Activated naive CD8-positive, alpha-beta T cell treated with anti-CD3 and anti-CD28 coated beads, Interleukin-2, amount 10 ng/mL, durations not matched to agents 7 days and 5 days (primary cell): ENCODE data around the gene CYB5R3. TPM values are rescaled to one million over a fixed set of nuclear protein-coding genes. Genes with fewer than 3 reads are reported as not detected.
"Not testable (repeated sequence)": the region's sequence is repeated elsewhere in the genome, so short reads cannot be mapped to it uniquely, and the experiment has no call there.

ENCODE experiments used
- ATAC-seq: fragments of 150-1000 bp; cut with Tn5 transposase; one replicate; pipeline ENCODE4 v1.10.0; 2021; ENCODE audit warnings: low read depth, moderate library complexity
- POLR2A ChIA-PET: fragments of 350-600 bp; sonication (Branson Sonifier 250); formaldehyde crosslinking; loops from one replicate; lab custom pipeline; 2021; ENCODE audit warnings: antibody characterized with exemption; lab: Charles Lee
- DNase-seq: peaks from one replicate; pipeline ENCODE4 v3.0.0; 2021
- H3K27ac Mint-ChIP-seq: one replicate; pipeline ENCODE4 v1.8.0; 2022; ENCODE audit warnings: mild to moderate bottlenecking, mixed read lengths
- H3K27me3 Mint-ChIP-seq: one replicate; pipeline ENCODE4 v1.8.0; 2022; ENCODE audit warnings: mild to moderate bottlenecking, moderate library complexity, mixed read lengths
- H3K36me3 Mint-ChIP-seq: one replicate; pipeline ENCODE4 v1.8.0; 2021; ENCODE audit warnings: mild to moderate bottlenecking, mixed read lengths
- H3K4me1 Mint-ChIP-seq: one replicate; pipeline ENCODE4 v1.8.0; 2021; ENCODE audit warnings: mixed read lengths
- H3K4me3 Mint-ChIP-seq: one replicate; pipeline ENCODE4 v1.8.0; 2022; ENCODE audit warnings: mild to moderate bottlenecking, moderate library complexity, mixed read lengths
- H3K9me3 Mint-ChIP-seq: one replicate; pipeline ENCODE4 v1.8.0; 2021; ENCODE audit warnings: mixed read lengths
- total RNA-seq, 2 experiments: library from RNA; stranded (reverse); gene quantifications; one replicate each; pipeline ENCODE4 v1.2.3, GENCODE V29; 2021

Gene CYB5R3
- total RNA-seq, 2 experiments from 2014 or later: 61.3 to 65.4 TPM

DNA sequence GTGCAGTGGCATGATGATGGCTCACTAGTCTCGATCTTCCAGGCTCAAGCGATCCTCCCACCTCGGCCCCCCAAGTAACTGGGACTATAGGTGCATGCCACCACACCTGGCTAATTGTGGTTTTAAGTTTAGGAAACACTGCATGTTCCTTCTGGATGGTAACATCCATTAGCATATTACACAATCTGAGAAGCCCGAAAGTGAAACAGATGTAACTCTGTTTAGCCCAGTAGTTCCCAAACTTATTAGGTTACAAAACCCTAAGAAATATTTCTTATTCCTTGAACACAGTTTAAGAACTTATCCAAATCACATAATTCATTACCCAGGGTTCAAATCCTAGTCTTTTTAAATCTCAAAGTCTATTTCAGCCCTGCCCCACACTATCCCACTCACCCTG lies 62.8 kb downstream of the CYB5R3 start:
- POLR2A ChIA-PET: no interaction called here
- ATAC-seq: no peak
- peaks cover 10% of the 10 kb centered on the region for H3K4me1 Mint-ChIP-seq
- H3K9me3 Mint-ChIP-seq: no peaks in the 10 kb centered on the region
- DNase-seq: no peak
- H3K36me3 Mint-ChIP-seq: peaks cover 23% of the 10 kb centered on the region
- H3K27me3 Mint-ChIP-seq: no peaks in the 10 kb centered on the region
- no peak overlapping the region for H3K27ac Mint-ChIP-seq
- H3K4me3 Mint-ChIP-seq: no peak overlapping the region

DNA sequence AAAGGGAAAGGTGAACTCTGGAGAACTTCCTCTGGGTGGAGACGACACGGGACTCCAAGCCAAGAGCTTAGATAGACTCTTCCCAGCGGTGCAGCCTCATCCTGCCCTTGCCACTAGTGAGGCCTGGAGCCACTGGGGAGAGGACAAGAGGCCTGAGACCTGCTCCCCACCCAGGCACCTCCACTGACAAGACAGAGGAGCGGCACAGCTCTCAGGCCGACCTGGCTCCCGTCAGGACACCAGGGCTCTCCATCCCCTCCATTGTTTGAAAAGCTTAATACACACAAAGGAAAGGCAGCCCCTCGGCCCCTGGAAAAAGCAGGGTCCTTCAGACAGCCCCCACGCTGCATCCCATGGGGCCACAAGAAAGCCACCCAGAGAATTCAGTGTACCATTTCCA lies 64.1 kb downstream of the CYB5R3 start:
- POLR2A ChIA-PET: interaction anchor here (1.9 kb wide), 1 partner anchor 29 kb away, joined by 9 read pairs; the partner anchor contains the start of gene POLDIP3
- Mint-ChIP-seq H3K36me3 (peaks cover 23% of the 10 kb centered on the region), H3K9me3 (no peaks in the 10 kb centered on the region), H3K27ac (no peak overlapping the region), H3K27me3 (no peaks in the 10 kb centered on the region), H3K4me3 (no peak overlapping the region), H3K4me1 (peaks cover 16% of the 10 kb centered on the region)
- no peak for DNase-seq
- no peak for ATAC-seq

DNA sequence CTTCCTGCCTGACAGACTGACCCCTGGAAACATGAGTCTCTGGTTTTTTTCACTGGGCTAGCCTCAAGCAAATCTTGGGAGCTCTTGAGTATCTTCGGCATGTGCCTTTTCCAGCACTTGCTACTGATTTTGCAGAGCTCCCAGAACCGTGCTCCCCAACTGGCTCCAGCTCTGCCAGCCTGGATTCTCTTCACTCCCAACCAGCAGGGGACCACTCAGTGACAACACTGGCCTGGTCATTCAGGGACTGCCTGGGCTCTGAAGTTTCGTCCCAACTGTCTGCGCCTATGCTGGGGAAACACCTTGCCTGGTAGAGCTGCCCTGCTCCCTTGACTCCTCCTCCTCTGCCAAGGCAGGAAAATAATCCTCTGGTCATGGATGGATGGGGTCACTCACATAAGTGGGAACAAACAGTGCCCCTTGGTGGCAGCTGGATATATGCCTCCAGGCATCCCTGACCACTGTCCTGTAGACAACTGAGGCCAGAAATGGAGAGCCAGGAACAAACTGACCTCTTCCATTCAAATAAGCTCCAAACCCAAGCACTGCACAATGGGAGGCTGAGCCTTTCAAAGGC lies 64.7 kb downstream of the CYB5R3 start:
- POLR2A ChIA-PET: interaction anchor here (1.9 kb wide), 1 partner anchor 30 kb away, joined by 9 read pairs; the partner anchor contains the start of gene POLDIP3

DNA sequence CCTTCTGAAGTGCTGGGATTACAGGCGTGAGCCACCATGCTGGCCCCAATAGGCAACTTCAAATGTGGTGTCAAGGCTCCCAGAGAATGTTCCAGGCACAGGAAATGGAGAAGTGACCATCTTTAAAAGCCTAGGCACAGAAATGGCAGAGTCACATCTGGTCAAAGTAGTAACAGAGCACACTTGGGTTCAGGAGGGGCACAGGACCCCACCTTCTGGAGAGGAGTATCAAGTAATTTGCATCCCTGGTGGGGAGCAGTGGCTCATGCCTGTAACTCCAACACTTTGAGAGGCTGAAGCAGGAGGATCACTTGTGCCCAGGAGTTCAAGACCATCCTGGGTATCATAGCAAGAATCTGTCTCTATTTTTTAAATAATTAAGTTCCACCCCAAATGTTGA lies 66.2 kb downstream of the CYB5R3 start:
- H3K36me3 Mint-ChIP-seq: peaks cover 19% of the 10 kb centered on the region
- peaks cover 18% of the 10 kb centered on the region for H3K4me1 Mint-ChIP-seq
- POLR2A ChIA-PET: interaction anchor here (0.6 to 2.8 kb wide), 2 partner anchors 32 to 62 kb away, joined by 3 to 34 read pairs; partner anchors contain the start of gene POLDIP3
- DNase-seq: no peak
- H3K4me3 Mint-ChIP-seq: no peak overlapping the region
- H3K27me3 Mint-ChIP-seq: no peaks in the 10 kb centered on the region
- H3K27ac Mint-ChIP-seq: peak overlapping the region; percentile 16
- H3K9me3 Mint-ChIP-seq: no peaks in the 10 kb centered on the region
- ATAC-seq: no peak

More for the DNA sequence above, 64.7 kb downstream of the CYB5R3 start:
- Mint-ChIP-seq H3K9me3 (no peaks in the 10 kb centered on the region), H3K27me3 (no peaks in the 10 kb centered on the region), H3K36me3 (peaks cover 20% of the 10 kb centered on the region), H3K4me3 (no peak overlapping the region), H3K4me1 (peaks cover 18% of the 10 kb centered on the region), H3K27ac (no peak overlapping the region)
- no peak for ATAC-seq
- DNase-seq: no peak

DNA sequence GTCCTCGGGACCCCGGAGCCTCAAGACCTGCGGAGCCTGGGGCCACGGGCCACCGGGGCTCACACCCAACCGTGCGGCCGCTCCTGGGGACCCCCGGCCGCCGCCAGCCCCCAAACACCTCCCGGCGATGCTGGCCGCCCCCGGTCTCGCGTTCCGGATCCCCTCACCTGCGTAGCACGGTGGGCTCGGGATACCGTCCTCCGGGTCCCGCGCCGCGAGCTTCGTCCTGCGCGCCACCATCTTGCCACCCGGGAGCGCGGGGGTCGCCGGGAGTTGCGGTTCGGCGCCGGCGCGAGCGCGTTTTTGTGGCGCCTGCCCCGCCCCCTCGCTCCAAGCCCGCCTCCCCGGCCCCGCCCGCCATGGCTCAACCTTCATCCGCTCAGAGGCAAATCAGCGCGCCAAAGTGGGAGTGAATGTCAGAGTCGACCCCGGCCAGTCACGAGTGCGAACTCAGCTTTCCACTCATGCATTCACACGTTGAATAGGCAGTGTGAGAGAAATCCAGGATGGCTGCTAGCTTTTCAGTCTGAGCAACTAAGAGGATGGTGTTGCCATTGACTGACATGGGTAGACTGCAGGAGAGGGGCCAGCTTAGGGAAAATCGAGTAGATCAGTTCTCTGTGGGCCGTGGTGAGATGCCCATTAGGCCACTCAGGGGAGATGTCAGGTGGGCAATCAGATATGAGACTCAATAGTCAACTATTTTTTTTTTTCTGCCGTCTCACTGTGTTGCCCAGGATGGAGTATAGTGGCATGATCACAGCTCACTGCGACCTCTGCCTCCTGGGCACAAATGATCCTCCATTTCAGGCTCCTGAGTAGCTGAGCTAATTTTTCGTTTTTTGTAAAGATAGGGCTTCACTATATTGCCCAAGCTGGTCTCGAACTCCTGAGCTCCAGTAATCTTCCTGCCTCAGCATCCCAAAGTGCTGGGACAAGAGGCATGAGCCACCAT lies 67.2 kb downstream of the CYB5R3 start:
- POLR2A ChIA-PET: interaction anchor here (0.6 to 2.8 kb wide), 6 partner anchors 14 to 48 kb away, joined by 3 to 34 read pairs (median 5); partner anchors contain the start of gene POLDIP3
- DNase-seq: peak; percentile 90
- Mint-ChIP-seq H3K9me3 (no peaks in the 10 kb centered on the region), H3K4me1 (peaks cover 18% of the 10 kb centered on the region), H3K27ac (peak overlapping the region; percentile 72), H3K27me3 (no peaks in the 10 kb centered on the region), H3K4me3 (peak overlapping the region; percentile 98), H3K36me3 (peaks cover 16% of the 10 kb centered on the region)
- peak; percentile 87 for ATAC-seq

DNA sequence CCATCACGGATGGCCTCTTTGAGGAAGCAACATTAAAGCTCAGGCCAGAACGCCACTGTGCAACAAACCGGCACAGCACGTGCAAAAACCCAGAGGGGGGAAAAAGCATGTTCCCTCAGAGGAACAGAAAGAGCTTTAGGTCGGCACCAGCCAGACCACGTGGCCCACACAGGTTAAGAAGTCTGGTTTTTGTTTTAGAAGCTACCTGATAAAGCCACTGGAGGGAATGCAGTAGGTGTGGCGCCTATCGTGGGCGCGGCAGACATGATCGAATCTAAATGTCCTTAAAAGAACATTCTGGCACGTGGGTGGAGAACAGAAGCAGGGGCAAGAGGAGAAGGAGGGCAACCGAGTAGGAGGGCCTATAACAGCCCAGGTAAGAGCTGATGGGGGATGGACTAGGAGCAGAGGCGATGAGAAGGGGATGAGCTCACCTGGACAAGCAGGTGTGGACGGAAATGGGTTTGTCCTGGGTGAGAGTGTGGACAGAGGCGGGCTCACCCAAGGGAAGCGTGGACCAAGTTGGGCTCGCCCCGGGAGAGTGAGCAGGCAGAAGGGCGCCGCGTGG lies 67.9 kb downstream of the CYB5R3 start:
- Mint-ChIP-seq H3K27ac (peak overlapping the region; percentile 95), H3K4me3 (peak overlapping the region; percentile 98), H3K36me3 (peaks cover 12% of the 10 kb centered on the region), H3K4me1 (peaks cover 16% of the 10 kb centered on the region)
- ATAC-seq: peak; percentile 19
- not testable (repeated sequence) for H3K9me3 Mint-ChIP-seq, H3K27me3 Mint-ChIP-seq, DNase-seq
- POLR2A ChIA-PET: interaction anchor here (0.6 to 2.8 kb wide), 5 partner anchors 13 to 40 kb away, joined by 3 to 34 read pairs (median 6); partner anchors contain the start of gene POLDIP3

DNA sequence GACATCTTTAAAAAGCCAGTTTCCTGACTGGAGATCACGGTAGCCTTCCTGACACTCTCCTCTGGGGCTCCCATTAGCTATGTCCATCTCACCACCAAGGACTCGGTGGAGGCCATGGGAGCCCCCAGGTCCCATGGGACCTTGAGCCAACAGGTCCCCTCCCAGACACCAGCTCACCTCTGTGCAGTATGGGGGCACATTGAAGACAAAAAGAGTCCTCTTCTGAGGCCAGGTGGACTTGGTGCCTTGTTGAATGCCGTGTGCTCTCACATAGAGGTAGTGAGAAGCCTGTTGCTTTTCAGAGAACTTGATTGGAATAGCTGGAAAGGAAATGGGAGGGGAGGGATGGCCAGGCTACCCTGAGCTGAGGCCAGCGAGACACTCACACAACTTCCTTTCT lies 69.2 kb downstream of the CYB5R3 start:
- peaks cover 16% of the 10 kb centered on the region for H3K4me1 Mint-ChIP-seq
- not testable (repeated sequence) for H3K9me3 Mint-ChIP-seq, DNase-seq, ATAC-seq, H3K27me3 Mint-ChIP-seq, H3K27ac Mint-ChIP-seq, H3K4me3 Mint-ChIP-seq, H3K36me3 Mint-ChIP-seq
- POLR2A ChIA-PET: interaction anchor here (0.6 kb wide), 1 partner anchor 20 kb away, joined by 4 read pairs; no protein-coding TSS in a partner anchor

DNA sequence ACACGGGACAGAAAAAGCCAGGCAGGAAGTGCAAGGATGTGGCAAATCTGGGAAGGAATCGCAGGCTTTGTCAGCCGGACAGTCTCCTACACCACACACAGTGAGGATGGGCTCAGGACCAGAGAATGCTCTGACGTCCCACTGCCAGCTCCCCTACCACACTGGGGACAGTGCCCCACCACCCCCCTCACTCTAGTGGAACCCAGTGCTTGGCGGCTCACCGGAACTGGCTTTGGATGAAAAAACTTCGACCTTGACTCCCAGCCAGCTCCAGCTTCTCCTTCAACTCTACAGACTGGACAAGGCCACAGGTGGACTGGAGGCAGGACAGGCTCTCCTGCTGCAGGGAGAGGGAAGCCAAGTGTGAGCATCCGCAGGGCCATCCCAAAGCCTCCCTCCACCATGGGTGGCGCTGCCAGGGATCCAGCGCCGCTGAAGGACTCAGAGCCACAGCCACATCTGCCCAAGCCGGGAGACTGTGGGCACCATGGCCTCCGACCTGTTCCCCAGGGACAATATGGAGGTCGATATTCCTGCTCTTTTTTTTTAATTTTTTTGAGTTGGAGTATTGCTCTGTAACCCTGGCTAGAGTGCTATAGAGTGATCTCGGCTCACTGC lies 71.5 kb downstream of the CYB5R3 start:
- Mint-ChIP-seq H3K4me3 (no peak overlapping the region), H3K27ac (no peak overlapping the region), H3K9me3 (no peaks in the 10 kb centered on the region), H3K36me3 (peaks cover 2% of the 10 kb centered on the region), H3K4me1 (peaks cover 13% of the 10 kb centered on the region), H3K27me3 (no peaks in the 10 kb centered on the region)
- ATAC-seq (no peak), DNase-seq (no peak)
- POLR2A ChIA-PET: interaction anchor here (0.6 kb wide), 1 partner anchor 133 kb away, joined by 3 read pairs; no protein-coding TSS in a partner anchor

DNA sequence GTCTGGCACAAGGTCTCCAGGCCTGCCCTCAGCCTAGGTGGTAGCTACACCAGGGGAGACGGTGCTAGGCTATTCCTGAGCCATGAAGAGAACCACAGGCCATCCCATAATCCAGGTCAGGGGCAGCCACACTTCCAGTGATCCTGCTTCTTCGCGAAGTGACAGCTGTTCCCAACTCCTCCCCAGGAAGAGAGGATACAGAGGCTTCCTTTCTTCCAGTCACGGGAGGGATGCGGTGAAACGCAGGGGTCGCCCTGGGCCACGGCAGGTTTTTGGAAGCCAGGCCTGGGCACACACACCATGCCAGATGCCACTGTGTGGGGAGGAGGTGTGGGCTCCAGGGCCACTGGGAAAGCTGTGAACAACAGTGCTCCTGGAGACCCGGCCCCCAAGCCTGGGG lies 72.1 kb downstream of the CYB5R3 start:
- not testable (repeated sequence) for H3K27ac Mint-ChIP-seq, ATAC-seq, H3K4me3 Mint-ChIP-seq, H3K27me3 Mint-ChIP-seq, H3K36me3 Mint-ChIP-seq, DNase-seq, H3K9me3 Mint-ChIP-seq
- H3K4me1 Mint-ChIP-seq: peaks cover 10% of the 10 kb centered on the region
- POLR2A ChIA-PET: interaction anchor here (0.6 kb wide), 1 partner anchor 132 kb away, joined by 3 read pairs; no protein-coding TSS in a partner anchor

DNA sequence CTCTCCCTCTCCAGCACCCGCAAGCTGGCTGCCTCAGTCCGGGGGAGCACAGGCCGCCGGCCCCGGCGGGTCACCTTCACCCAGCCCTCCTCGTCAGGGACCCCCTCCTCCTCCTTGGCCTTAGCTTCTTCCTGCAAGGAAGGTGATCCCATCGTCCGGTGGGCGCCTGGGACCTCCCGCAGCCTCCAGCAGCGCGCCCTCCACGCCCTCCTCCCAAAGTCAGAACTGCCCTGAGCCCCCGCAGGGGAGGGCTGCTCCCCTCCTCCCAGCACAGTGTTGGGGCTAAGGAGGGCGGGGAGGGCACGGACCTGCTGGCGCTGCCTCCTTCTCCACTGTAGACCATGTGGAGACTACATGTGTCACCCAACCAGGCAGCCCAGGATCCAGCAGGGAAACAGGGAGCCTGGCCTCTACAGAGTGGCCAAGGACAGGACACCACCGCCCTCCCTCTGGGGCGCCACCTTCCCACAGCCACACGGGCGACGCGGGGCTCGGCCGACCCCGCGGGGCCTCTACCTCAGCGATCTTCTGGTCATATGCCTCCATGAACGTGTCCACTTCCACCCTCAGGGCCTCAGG lies 73.1 kb downstream of the CYB5R3 start:
- DNase-seq, ATAC-seq, H3K4me3 Mint-ChIP-seq, H3K27ac Mint-ChIP-seq, H3K4me1 Mint-ChIP-seq, H3K27me3 Mint-ChIP-seq, H3K36me3 Mint-ChIP-seq, POLR2A ChIA-PET, H3K9me3 Mint-ChIP-seq: not testable (repeated sequence)

DNA sequence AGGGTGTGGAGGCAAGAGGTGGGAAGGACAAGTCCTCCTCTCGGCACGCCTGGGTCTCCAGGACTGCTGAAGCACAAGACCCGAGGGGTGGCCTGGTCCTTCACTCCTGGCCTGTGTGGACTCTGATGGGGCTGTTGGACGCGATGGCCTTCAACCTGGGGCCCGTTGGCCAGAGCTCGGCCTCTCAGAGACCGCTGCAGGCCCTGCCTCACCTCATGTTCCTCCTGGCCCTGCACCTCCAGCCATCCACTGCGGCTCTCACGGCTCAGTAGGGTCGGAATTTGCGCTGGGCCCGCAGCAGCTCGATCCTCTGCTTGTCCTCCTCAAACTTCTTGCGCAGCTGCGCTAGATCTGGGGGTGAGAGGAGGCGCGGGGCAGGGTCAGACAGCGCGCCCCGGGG lies 74.7 kb downstream of the CYB5R3 start:
- H3K36me3 Mint-ChIP-seq, H3K9me3 Mint-ChIP-seq, H3K27me3 Mint-ChIP-seq, H3K4me1 Mint-ChIP-seq, ATAC-seq, H3K27ac Mint-ChIP-seq, DNase-seq, POLR2A ChIA-PET, H3K4me3 Mint-ChIP-seq: not testable (repeated sequence)

DNA sequence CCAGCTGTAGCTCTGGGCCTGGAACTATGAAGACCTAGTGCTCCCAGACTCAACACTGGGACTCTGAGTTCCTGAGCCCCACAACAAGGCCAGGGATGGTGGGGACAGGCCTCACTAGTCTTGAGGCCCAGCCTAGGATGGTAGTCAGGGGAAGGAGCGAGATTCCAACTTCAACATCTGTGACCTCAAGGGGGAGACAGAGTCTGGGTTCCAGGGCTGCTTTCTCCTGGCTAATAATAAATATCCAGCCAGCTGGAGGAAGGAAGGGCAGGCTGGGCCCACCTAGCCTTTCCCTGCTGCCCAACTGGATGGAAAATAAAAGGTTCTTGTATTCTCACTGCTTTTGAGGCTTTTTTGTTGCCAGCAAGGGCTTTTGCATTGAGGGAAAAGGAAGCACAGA lies 75.1 kb downstream of the CYB5R3 start:
- H3K4me3 Mint-ChIP-seq, H3K9me3 Mint-ChIP-seq, H3K4me1 Mint-ChIP-seq, H3K27me3 Mint-ChIP-seq, H3K27ac Mint-ChIP-seq, H3K36me3 Mint-ChIP-seq, POLR2A ChIA-PET, ATAC-seq, DNase-seq: not testable (repeated sequence)
